ENCODE data around the gene ICA1.
"Not testable (repeated sequence)": the region's sequence is repeated elsewhere in the genome, so short reads cannot be mapped to it uniquely, and the experiment has no call there.

The ICA1 gene

DNA sequence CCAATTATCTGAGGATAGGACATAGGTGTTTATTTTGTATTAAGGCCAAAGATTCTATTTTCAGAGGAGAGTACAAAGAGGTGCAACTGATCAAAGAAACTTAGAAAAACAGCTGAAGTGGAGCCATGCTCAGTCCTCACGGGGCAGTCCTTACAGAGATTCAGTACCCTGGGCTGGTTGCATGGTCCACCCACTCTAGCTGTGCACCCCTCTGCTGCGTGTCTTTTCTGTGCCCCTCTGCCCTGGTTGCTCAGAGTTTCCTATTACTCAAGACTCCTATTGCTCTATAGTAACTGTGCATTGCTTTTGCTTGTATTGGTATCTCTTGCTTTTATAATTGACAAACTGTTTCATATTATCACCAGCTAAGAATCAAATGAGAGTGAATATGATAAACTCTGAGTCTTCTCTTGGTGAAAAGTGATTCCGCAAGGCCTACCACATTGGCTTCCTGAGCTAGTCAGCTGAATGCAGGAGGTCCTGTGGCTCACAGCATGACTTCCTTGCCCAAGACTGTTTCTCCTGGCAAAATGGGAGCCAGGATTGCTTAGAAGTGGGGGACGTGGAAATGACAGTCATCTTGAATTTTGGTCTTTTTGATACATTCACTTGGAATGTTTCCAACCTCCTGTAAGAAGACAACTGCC, 156.4 kb downstream of the ICA1 start:
- no peak for DNase-seq (ENCODE audit: extremely low read depth, low read depth)
- no peak for TF ChIP-seq CTCF (IDR thresholded peaks at IDR 0.05; ENCODE audit: low read depth, low read length)

- no peak for TF ChIP-seq CTCF (IDR thresholded peaks at IDR 0.05; ENCODE audit: low read depth, low read length)
- DNase-seq (ENCODE audit: extremely low read depth, low read depth), result no peak
Observed at GRCh38 chr7:8103282-8103681, 158.7 kb downstream of the ICA1 start.

DNA sequence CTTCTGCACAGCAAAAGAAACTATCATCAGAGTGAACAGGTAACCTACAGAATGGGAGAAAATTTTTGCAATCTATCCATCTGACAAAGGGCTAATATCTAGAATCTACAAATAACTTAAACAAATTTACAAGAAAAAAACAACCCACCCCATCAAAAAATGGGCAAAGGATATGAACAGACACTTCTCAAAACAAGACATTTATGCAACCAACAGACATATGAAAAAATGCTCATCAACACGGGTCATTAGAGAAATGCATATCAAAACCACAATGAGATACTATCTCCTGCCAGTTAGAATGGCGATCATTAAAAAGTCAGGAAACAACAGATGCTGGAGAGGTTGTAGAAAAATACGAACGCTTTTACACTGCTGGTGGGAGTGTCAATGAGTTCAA, 160.7 kb downstream of the ICA1 start:
- DNase-seq (ENCODE audit: extremely low read depth, low read depth), result not testable (repeated sequence)

GRCh38 chr7:8094164-8095140, 167.5 kb downstream of the ICA1 start:
- TF ChIP-seq CTCF (IDR thresholded peaks at IDR 0.05; ENCODE audit: low read depth, low read length), result no peak
- no peak for DNase-seq (ENCODE audit: extremely low read depth, low read depth)

- DNase-seq (ENCODE audit: extremely low read depth, low read depth), result no peak
- no peak for TF ChIP-seq CTCF (IDR thresholded peaks at IDR 0.05; ENCODE audit: low read depth, low read length)
Observed at GRCh38 chr7:8092140-8092539, 169.8 kb downstream of the ICA1 start.

DNA sequence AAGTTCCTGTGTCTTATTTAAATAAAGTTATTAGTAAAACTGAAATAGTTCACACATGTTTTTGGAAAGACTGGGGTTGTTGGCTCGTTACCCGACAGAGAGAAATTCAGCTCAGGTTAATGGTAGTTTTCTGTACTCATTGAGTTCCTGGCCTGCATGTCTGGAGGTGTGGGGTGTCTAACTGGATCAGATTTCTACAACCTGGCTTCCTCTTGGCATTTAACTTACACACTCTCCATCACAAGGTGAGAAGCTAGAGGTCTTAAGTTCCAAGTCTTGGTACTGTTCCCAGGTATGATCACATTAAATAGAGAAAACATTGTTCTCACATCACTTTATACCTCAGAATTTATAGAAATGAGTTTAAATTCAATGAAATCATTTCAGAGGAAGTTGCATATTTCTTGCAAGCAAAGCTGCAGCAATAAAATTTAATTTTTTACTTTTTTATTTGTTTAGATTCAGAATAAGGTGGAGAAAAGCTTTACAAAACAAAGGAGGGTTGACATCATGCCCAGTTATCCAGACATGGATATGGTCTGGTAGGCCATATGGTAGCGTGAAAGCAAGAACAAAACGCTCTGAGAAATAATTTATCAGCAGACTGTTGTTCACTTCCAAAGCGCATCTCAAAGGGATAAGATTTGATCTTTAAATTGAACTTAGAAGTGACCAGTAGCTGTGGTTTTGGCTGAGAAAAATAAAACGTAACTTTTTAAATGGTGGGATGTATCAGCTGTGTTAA, 172.8 kb downstream of the ICA1 start:
- DNase-seq (ENCODE audit: extremely low read depth, low read depth), result no peak
- TF ChIP-seq CTCF (IDR thresholded peaks at IDR 0.05; ENCODE audit: low read depth, low read length), result no peak

- DNase-seq (ENCODE audit: extremely low read depth, low read depth), result no peak
- no peak for TF ChIP-seq CTCF (IDR thresholded peaks at IDR 0.05; ENCODE audit: low read depth, low read length)
Observed at GRCh38 chr7:8086239-8086638, 175.7 kb downstream of the ICA1 start.
